Upper lobe of left lung (tissue), 6 donors: Measurements from ENCODE around the gene RAI14. TPM values are rescaled to one million over a fixed set of nuclear protein-coding genes. Genes with fewer than 3 reads are reported as not detected.

Source experiments
- ATAC-seq, 2 donors: fragments of 200-7000 bp; cut with Tn5 transposase; one replicate each; pipeline ENCODE4 v1.9.1; 2022; ENCODE audit warnings: mild to moderate bottlenecking in 2 of 2, moderate library complexity in 2 of 2; ENCODE audit not compliant: low FRiP score in 2 of 2
- DNase-seq, 2 donors: peaks; one replicate each; pipeline ENCODE4 v3.0.0-alpha.2; 2019 to 2020
- H3K27ac ChIP-seq, 4 donors: fragments of 200-600 bp; sonication (generic); one replicate each; pipeline ENCODE4 v1.5.1; 2016 to 2019
- H3K27me3 ChIP-seq, 4 donors: fragments of 200-600 bp; sonication (generic); one replicate each; pipeline ENCODE4 v1.5.1; 2017 to 2019
- H3K36me3 ChIP-seq, 4 donors: fragments of 200-600 bp; sonication (generic); one replicate each; pipeline ENCODE4 v1.5.1; 2016 to 2019
- H3K4me1 ChIP-seq, 4 donors: fragments of 200-600 bp; sonication (generic); one replicate each; pipeline ENCODE4 v1.5.1; 2018 to 2019
- H3K4me3 ChIP-seq, 4 donors: fragments of 200-600 bp; sonication (generic); one replicate each; pipeline ENCODE4 v1.5.1; 2017 to 2019; ENCODE audit warnings: mild to moderate bottlenecking in 2 of 4, moderate library complexity in 1 of 4
- H3K9me3 ChIP-seq, 4 donors: fragments of 200-600 bp; sonication (generic); one replicate each; pipeline ENCODE4 v1.5.1; 2018 to 2019
- EP300 ChIP-seq, 4 donors: sonication (generic); formaldehyde crosslinking; IDR thresholded peaks; one replicate each; pipeline ENCODE4 v1.5.1; 2017; ENCODE audit warnings: antibody characterized with exemption in 4 of 4, control low read depth in 2 of 4
- POLR2A ChIP-seq, 4 donors: fragments of 450-650 bp; IDR thresholded peaks; one replicate each; pipeline ENCODE4 v1.5.1; 2016 to 2017; ENCODE audit warnings: antibody characterized with exemption in 4 of 4, mild to moderate bottlenecking in 2 of 4
- POLR2AphosphoS5 ChIP-seq, 2 donors: sonication (generic); formaldehyde crosslinking; IDR thresholded peaks; one replicate each; pipeline ENCODE4 v1.5.1; 2017; ENCODE audit warnings: antibody characterized with exemption in 2 of 2
- WGBS, 2 donors: methylation state at CpG; one replicate each; pipeline ENCODE4 v1.1.5; 2017 to 2018; 5-methylcytosine and 5-hydroxymethylcytosine counted together
- total RNA-seq, 6 donors: library from RNA; depleted of rRNA in 4 of 6; stranded (reverse); fragments of >200 nt in 4 of 6; gene quantifications; one replicate each; pipeline versions ENCODE4 v1.1.0 to v1.2.1, GENCODE V29; 2016 to 2021
- TF ChIP-seq, protein P1 (sequence below), 6 experiments: fragments of 450-650 bp in 4 of 6; fragments of 200-600 bp in 2 of 6; sonication (generic) in 2 of 6; IDR thresholded peaks; one replicate each; pipeline ENCODE4 v1.5.1; 2016 to 2019; ENCODE audit warnings: antibody characterized with exemption in 6 of 6
- donor health status: DM: no; HTN: no; CAD: no; lungs with moderate emphysema.
- donor health status: DM: no; HTN: yes; CAD: no; lungs with severe emphysema.

The RAI14 gene
- total RNA-seq, 6 donors from 2014 or later = 34.0 to 88.6 (median 67.9) TPM

DNA sequence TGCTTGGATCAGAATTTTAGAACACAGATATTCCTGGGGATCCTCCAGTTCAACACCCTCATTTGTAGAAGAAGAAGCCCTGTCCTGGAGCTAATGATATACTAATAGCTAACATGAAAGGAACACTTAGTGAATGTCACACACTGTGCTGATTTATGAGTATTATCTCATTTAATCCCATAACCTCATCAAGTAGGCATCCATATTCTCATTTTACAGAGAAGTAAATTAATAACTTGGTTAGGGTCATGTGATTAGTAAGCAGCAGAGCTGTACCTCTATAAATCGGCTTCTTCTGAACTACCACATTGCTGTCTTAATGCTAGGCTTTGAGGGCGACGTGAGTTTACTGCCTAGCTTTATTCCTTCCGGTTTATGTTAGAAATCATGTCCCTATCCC is 188.9 kb downstream of the RAI14 start:
- DNase-seq (no peak), ATAC-seq (no peak)
- Histone ChIP-seq H3K4me1 (no peaks in the 10 kb centered on the region), H3K9me3 (no peaks in the 10 kb centered on the region), H3K4me3 (no peak overlapping the region), H3K27me3 (no peaks in the 10 kb centered on the region), H3K27ac (no peak overlapping the region), H3K36me3 (no peaks in the 10 kb centered on the region)
- TF ChIP-seq POLR2A (IDR thresholded peaks at IDR 0.05) (no peak), POLR2AphosphoS5 (IDR thresholded peaks at IDR 0.05) (no peak), EP300 (IDR thresholded peaks at IDR 0.05) (no peak)
- TF ChIP-seq, protein P1, sequence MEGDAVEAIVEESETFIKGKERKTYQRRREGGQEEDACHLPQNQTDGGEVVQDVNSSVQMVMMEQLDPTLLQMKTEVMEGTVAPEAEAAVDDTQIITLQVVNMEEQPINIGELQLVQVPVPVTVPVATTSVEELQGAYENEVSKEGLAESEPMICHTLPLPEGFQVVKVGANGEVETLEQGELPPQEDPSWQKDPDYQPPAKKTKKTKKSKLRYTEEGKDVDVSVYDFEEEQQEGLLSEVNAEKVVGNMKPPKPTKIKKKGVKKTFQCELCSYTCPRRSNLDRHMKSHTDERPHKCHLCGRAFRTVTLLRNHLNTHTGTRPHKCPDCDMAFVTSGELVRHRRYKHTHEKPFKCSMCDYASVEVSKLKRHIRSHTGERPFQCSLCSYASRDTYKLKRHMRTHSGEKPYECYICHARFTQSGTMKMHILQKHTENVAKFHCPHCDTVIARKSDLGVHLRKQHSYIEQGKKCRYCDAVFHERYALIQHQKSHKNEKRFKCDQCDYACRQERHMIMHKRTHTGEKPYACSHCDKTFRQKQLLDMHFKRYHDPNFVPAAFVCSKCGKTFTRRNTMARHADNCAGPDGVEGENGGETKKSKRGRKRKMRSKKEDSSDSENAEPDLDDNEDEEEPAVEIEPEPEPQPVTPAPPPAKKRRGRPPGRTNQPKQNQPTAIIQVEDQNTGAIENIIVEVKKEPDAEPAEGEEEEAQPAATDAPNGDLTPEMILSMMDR (IDR thresholded peaks at IDR 0.05) = no peak
- WGBS, 2 donors = 73 to 87% methylated on average over 4 of the region's 4 CpGs

DNA sequence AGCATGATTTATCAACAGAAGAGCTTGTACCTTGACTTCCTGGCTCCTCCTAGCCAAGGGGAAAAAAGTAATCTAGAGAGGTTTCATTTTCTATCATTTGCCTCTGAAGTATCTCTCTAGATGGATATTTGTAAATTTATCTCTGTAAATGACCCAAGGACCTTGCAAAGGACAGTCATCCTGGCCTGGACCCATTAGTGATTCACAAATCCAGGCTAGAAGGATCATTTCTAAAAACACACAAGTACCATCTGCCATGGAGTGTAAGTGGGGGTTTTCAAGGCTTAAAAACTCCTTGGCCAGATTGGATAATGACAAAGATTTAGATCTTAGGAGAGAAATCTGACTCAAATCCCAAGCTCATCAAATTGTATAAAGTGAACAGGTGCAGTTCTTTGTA is 190.9 kb downstream of the RAI14 start:
- Histone ChIP-seq H3K9me3 (no peaks in the 10 kb centered on the region), H3K27me3 (no peaks in the 10 kb centered on the region), H3K27ac (no peak overlapping the region), H3K4me1 (no peaks in the 10 kb centered on the region), H3K36me3 (no peaks in the 10 kb centered on the region), H3K4me3 (no peak overlapping the region)
- TF ChIP-seq POLR2AphosphoS5 (IDR thresholded peaks at IDR 0.05) (no peak), POLR2A (IDR thresholded peaks at IDR 0.05) (no peak)
- no peak for ATAC-seq
- no peak for DNase-seq

DNA sequence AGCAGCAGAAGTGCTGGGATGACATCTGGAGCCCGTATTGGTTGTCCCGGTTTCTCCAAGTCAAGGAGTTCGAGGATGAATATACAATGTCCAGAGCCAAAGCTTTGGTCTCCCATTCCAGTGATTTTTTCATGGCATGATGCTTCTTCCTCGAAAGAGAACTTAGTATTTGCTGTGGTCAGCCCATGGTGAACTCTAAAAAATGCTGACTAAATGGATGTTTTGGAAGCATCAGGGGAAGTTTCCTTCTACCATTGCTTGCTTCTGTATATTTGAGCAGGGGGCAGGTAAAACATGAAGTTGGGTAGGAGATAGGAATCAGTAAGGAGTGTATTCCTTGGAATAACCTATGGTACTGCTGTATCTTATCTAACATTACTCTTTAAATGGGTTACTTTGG is 191.4 kb downstream of the RAI14 start:
- ATAC-seq (no peak), DNase-seq (no peak)
- Histone ChIP-seq H3K27me3 (no peaks in the 10 kb centered on the region), H3K4me3 (no peak overlapping the region), H3K4me1 (no peaks in the 10 kb centered on the region), H3K9me3 (no peaks in the 10 kb centered on the region), H3K27ac (no peak overlapping the region), H3K36me3 (no peaks in the 10 kb centered on the region)
- no peak for TF ChIP-seq POLR2A (IDR thresholded peaks at IDR 0.05)
- TF ChIP-seq, protein P1 (IDR thresholded peaks at IDR 0.05) = no peak
- no peak for TF ChIP-seq POLR2AphosphoS5 (IDR thresholded peaks at IDR 0.05)
- no peak for TF ChIP-seq EP300 (IDR thresholded peaks at IDR 0.05)
- WGBS, 2 donors = 87 to 93% methylated on average over 4 of the region's 4 CpGs

DNA sequence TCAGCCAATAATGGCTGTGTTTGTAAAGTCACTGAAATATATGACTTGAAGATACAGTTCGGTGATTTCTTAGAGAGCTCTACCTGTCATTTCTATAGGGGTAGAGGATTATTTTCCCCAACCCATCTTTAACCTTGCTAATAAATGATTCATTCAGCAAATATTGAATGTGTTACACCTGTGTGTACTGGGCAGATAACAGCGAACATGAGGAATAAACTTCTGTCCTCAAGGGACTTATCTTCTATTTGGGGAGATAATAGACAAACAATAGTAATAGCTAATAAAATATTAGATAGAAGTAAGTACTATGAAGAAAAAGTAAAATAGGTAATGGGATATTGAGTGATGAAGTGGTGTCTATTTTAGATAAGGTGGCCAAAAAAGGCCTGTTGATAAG is 192.1 kb downstream of the RAI14 start:
- no peak for DNase-seq
- Histone ChIP-seq H3K4me3 (no peak overlapping the region), H3K27ac (no peak overlapping the region), H3K4me1 (no peaks in the 10 kb centered on the region), H3K36me3 (no peaks in the 10 kb centered on the region), H3K9me3 (no peaks in the 10 kb centered on the region), H3K27me3 (no peaks in the 10 kb centered on the region)
- no peak for ATAC-seq
- 95 to 96% methylated on average over 2 of the region's 2 CpGs for whole genome bisulfite sequencing, 2 donors
- TF ChIP-seq, protein P1 (IDR thresholded peaks at IDR 0.05) = no peak
- no peak for TF ChIP-seq POLR2A (IDR thresholded peaks at IDR 0.05)
- no peak for TF ChIP-seq POLR2AphosphoS5 (IDR thresholded peaks at IDR 0.05)
- no peak for TF ChIP-seq EP300 (IDR thresholded peaks at IDR 0.05)

DNA sequence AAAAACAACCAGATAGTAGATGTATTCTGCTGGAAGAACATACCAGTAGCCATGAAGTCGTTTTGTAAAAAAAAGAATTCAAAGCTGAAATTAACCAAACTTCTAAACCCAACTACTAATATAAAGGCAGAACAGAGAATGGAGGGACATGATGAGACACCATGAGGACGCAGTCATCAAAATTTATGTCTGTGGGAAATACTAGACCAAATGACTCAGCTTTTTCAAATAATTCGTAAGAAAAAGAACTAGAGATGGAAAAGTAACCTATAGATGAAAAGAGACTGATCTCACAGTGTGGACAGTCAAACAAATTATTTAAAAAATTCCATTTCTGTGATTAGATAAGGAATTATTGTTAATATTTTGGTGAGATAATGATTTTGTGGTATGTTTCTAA is 193.1 kb downstream of the RAI14 start:
- Histone ChIP-seq H3K4me3 (no peak overlapping the region), H3K27ac (no peak overlapping the region), H3K4me1 (no peaks in the 10 kb centered on the region), H3K27me3 (no peaks in the 10 kb centered on the region), H3K9me3 (no peaks in the 10 kb centered on the region), H3K36me3 (no peaks in the 10 kb centered on the region)
- ATAC-seq (no peak), DNase-seq (no peak)
- WGBS, 2 donors = 82 to 85% methylated on average over 3 of the region's 3 CpGs
- TF ChIP-seq EP300 (IDR thresholded peaks at IDR 0.05) (no peak), POLR2A (IDR thresholded peaks at IDR 0.05) (no peak)
- TF ChIP-seq, protein P1 (IDR thresholded peaks at IDR 0.05) = no peak
